ENCODE measurements around the gene UBQLN4. TPM values are rescaled to one million over a fixed set of nuclear protein-coding genes. Genes with fewer than 3 reads are reported as not detected.

UBQLN4 gene
- total RNA-seq, 2 experiments from 2014 or later, result 33.2 to 37.1 TPM

- POLR2A ChIA-PET, result interaction anchor here (0.7 kb wide), 1 partner anchor 106 kb away, joined by 6 read pairs; no protein-coding TSS in a partner anchor
- no peak for DNase-seq (ENCODE audit: low spot score)
- H3K4me2 ChIP-seq (ENCODE audit: low read length), result no peak overlapping the region
- H2AFZ ChIP-seq (ENCODE audit: low read length), result no peak overlapping the region
- H3K9me2 ChIP-seq (ENCODE audit: insufficient read depth, low read length), result no peaks in the 10 kb centered on the region
- no peaks in the 10 kb centered on the region for H4K20me1 ChIP-seq (ENCODE audit: insufficient read depth, low read length)
- TF ChIP-seq EZH2phosphoT487 (IDR thresholded peaks at IDR 0.05; ENCODE audit: borderline replicate concordance, low read depth, low read length) (no peak), CTCF (conservative IDR thresholded peaks at IDR 0.05; ENCODE audit: low read length) (no peak)
- H3K9me3 ChIP-seq (ENCODE audit: low read length), result no peaks in the 10 kb centered on the region
- H3K4me3 ChIP-seq (ENCODE audit: low read depth, low read length, poor library complexity, severe bottlenecking), result no peak overlapping the region
- peaks cover 13% of the 10 kb centered on the region for H3K36me3 ChIP-seq (ENCODE audit: insufficient read depth, low read length)
- H3K79me2 ChIP-seq (ENCODE audit: insufficient read depth, low read depth, low read length), result no peaks in the 10 kb centered on the region
- BruUV-seq (replicated peaks), result no TSS peak
- CTCF ChIA-PET (ENCODE audit: unreplicated experiment), result no interaction called here
- no peaks in the 10 kb centered on the region for H3K4me1 ChIP-seq (ENCODE audit: insufficient read depth, low read length, poor library complexity, severe bottlenecking)
- intact Hi-C loops (cut with micrococcal nuclease; ENCODE audit: unreplicated experiment), result no loop called here
- no peak overlapping the region for H3K27ac ChIP-seq (ENCODE audit: low read depth, low read length, poor library complexity, severe bottlenecking)
Observed at GRCh38 chr1:156003923-156004188, 49.7 kb downstream of the UBQLN4 start.

- Histone ChIP-seq H3K4me2 (ENCODE audit: low read length) (no peak overlapping the region), H3K27ac (ENCODE audit: low read depth, low read length, poor library complexity, severe bottlenecking) (no peak overlapping the region), H2AFZ (ENCODE audit: low read length) (no peak overlapping the region), H3K9me3 (ENCODE audit: low read length) (no peaks in the 10 kb centered on the region), H3K4me3 (ENCODE audit: low read depth, low read length, poor library complexity, severe bottlenecking) (no peak overlapping the region), H3K79me2 (ENCODE audit: insufficient read depth, low read depth, low read length) (no peaks in the 10 kb centered on the region), H3K9me2 (ENCODE audit: insufficient read depth, low read length) (no peaks in the 10 kb centered on the region), H3K4me1 (ENCODE audit: insufficient read depth, low read length, poor library complexity, severe bottlenecking) (no peaks in the 10 kb centered on the region), H4K20me1 (ENCODE audit: insufficient read depth, low read length) (no peaks in the 10 kb centered on the region), H3K36me3 (ENCODE audit: insufficient read depth, low read length) (peaks cover 7% of the 10 kb centered on the region)
- ChIA-PET CTCF (ENCODE audit: unreplicated experiment) (no interaction called here), POLR2A (no interaction called here)
- no peak for TF ChIP-seq EZH2phosphoT487 (IDR thresholded peaks at IDR 0.05; ENCODE audit: borderline replicate concordance, low read depth, low read length)
- no peak for TF ChIP-seq CTCF (conservative IDR thresholded peaks at IDR 0.05; ENCODE audit: low read length)
- DNase-seq (ENCODE audit: low spot score), result no peak
- intact Hi-C loops (cut with micrococcal nuclease; ENCODE audit: unreplicated experiment), result no loop called here
- BruUV-seq (replicated peaks), result no TSS peak
Observed at GRCh38 chr1:156002188-156002911, 51.2 kb downstream of the UBQLN4 start.

- ChIA-PET POLR2A (interaction anchor here (1.5 kb wide), 1 partner anchor 12 kb away, joined by 5 read pairs; no protein-coding TSS in a partner anchor), CTCF (ENCODE audit: unreplicated experiment) (no interaction called here)
- H3K4me3 ChIP-seq (ENCODE audit: low read depth, low read length, poor library complexity, severe bottlenecking), result no peak overlapping the region
- no peaks in the 10 kb centered on the region for H3K9me2 ChIP-seq (ENCODE audit: insufficient read depth, low read length)
- TF ChIP-seq CTCF (conservative IDR thresholded peaks at IDR 0.05; ENCODE audit: low read length) (no peak), EZH2phosphoT487 (IDR thresholded peaks at IDR 0.05; ENCODE audit: borderline replicate concordance, low read depth, low read length) (no peak)
- H3K27ac ChIP-seq (ENCODE audit: low read depth, low read length, poor library complexity, severe bottlenecking), result no peak overlapping the region
- H2AFZ ChIP-seq (ENCODE audit: low read length), result no peak overlapping the region
- peaks cover 2% of the 10 kb centered on the region for H3K36me3 ChIP-seq (ENCODE audit: insufficient read depth, low read length)
- BruUV-seq (replicated peaks), result no TSS peak
- no peaks in the 10 kb centered on the region for H3K79me2 ChIP-seq (ENCODE audit: insufficient read depth, low read depth, low read length)
- H3K9me3 ChIP-seq (ENCODE audit: low read length), result no peaks in the 10 kb centered on the region
- DNase-seq (ENCODE audit: low spot score), result no peak
- H3K4me2 ChIP-seq (ENCODE audit: low read length), result no peak overlapping the region
- intact Hi-C loops (cut with micrococcal nuclease; ENCODE audit: unreplicated experiment), result no loop called here
- H4K20me1 ChIP-seq (ENCODE audit: insufficient read depth, low read length), result no peaks in the 10 kb centered on the region
- H3K4me1 ChIP-seq (ENCODE audit: insufficient read depth, low read length, poor library complexity, severe bottlenecking), result no peaks in the 10 kb centered on the region
Observed at GRCh38 chr1:156001662-156002171, 51.9 kb downstream of the UBQLN4 start.
